Liver (tissue), 3 donors: Measurements from ENCODE around the gene UVSSA.

Experiments used
- EGR1 ChIP-seq, 2 donors: IDR thresholded peaks; 2 replicates each; pipeline ENCODE4 v1.6.1; 2016 to 2018; ENCODE audit warnings: antibody characterized with exemption in 2 of 2, low read depth in 2 of 2
- FOXA2 ChIP-seq: IDR thresholded peaks from 2 replicates; pipeline ENCODE4 v1.6.1; 2016; ENCODE audit warnings: antibody characterized with exemption
- GABPA ChIP-seq, 2 donors: IDR thresholded peaks in 1 of 2; conservative IDR thresholded peaks in 1 of 2; 2 replicates each; pipeline ENCODE4 v1.6.1; 2016; ENCODE audit warnings: antibody characterized with exemption in 2 of 2, mild to moderate bottlenecking in 1 of 2, moderate library complexity in 1 of 2
- HNF4G ChIP-seq: IDR thresholded peaks from 2 replicates; pipeline ENCODE4 v1.6.1; 2016; ENCODE audit warnings: antibody characterized with exemption
- NR2F2 ChIP-seq: IDR thresholded peaks from 2 replicates; pipeline ENCODE4 v1.6.1; 2016; ENCODE audit warnings: antibody characterized with exemption
- RAD21 ChIP-seq, 2 donors: IDR thresholded peaks; 2 replicates each; pipeline ENCODE4 v1.6.1; 2016; ENCODE audit warnings: antibody characterized with exemption in 2 of 2, mild to moderate bottlenecking in 2 of 2
- SP1 ChIP-seq: IDR thresholded peaks from 2 replicates; pipeline ENCODE4 v1.6.1; 2018; ENCODE audit warnings: antibody characterized with exemption, mild to moderate bottlenecking
- TAF1 ChIP-seq: conservative IDR thresholded peaks from 2 replicates; pipeline ENCODE4 v1.6.1; 2016; ENCODE audit warnings: antibody characterized with exemption, mild to moderate bottlenecking
- YY1 ChIP-seq: IDR thresholded peaks from 2 replicates; pipeline ENCODE4 v1.6.1; 2016; ENCODE audit warnings: antibody characterized with exemption, mild to moderate bottlenecking
- TF ChIP-seq, protein P1 (sequence below): fragments of 150-350 bp; IDR thresholded peaks from 2 replicates; pipeline ENCODE4 v1.5.1; 2017; ENCODE audit warnings: improper control_type of control experiment, low read depth, low read length; ENCODE audit not compliant: missing input control
- TF ChIP-seq, protein P2 (sequence below): IDR thresholded peaks from 2 replicates; pipeline ENCODE4 v1.6.1; 2016; ENCODE audit warnings: antibody characterized with exemption, mild to moderate bottlenecking
- TF ChIP-seq, protein P3 (sequence below): IDR thresholded peaks from 2 replicates; pipeline ENCODE4 v1.6.1; 2016; ENCODE audit warnings: antibody characterized with exemption
- TF ChIP-seq, protein P4 (sequence below): IDR thresholded peaks from 2 replicates; pipeline ENCODE4 v1.6.1; 2016; ENCODE audit warnings: antibody characterized with exemption
- donor health status: healthy.
- donor health status: healthy.

DNA sequence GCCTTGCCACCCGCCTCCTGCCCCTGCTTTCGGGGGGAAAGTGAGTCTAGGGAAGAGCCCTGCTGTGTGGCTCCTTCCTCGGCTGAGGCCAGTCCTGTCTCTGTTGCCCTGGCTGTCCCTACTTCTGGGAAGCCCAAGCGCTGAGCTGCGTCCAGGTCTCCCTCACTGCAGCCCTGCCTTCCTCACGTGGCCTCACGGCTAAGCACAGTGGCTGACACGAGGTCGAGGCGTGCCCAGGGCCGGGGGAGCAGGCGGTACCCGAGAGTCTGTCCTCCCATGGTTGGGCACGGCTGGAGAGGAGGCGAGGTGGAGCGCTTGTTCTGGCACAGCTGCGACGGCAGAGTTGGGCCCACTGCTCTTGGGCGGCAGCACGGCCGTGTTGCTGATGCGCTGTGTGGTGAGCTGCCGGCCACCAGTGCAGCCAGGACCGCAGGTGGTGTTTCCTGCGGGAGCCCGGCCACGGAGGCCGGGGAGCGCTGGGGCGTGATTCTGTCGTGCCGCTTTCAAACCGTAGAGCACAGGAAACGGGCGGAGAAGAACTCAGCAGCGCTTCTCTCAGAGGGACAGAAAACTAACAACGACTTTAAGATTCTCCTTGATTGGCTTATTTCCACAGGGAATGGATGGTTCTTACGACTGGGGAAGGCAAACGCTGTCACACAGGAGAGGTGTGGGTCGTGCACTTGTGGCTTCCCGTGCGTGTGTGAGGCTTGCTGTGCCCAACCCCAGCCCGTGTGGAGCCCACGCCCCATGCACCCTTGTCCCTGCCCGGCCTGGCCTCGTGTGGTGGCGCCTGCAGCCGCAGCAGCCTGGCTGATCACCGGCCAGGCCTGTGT lies 36.0 kb upstream of the UVSSA start:
- TF ChIP-seq, protein P1, sequence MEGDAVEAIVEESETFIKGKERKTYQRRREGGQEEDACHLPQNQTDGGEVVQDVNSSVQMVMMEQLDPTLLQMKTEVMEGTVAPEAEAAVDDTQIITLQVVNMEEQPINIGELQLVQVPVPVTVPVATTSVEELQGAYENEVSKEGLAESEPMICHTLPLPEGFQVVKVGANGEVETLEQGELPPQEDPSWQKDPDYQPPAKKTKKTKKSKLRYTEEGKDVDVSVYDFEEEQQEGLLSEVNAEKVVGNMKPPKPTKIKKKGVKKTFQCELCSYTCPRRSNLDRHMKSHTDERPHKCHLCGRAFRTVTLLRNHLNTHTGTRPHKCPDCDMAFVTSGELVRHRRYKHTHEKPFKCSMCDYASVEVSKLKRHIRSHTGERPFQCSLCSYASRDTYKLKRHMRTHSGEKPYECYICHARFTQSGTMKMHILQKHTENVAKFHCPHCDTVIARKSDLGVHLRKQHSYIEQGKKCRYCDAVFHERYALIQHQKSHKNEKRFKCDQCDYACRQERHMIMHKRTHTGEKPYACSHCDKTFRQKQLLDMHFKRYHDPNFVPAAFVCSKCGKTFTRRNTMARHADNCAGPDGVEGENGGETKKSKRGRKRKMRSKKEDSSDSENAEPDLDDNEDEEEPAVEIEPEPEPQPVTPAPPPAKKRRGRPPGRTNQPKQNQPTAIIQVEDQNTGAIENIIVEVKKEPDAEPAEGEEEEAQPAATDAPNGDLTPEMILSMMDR, result no peak
- no peak for TF ChIP-seq RAD21 (IDR thresholded peaks at IDR 0.05)
- TF ChIP-seq, protein P2, sequence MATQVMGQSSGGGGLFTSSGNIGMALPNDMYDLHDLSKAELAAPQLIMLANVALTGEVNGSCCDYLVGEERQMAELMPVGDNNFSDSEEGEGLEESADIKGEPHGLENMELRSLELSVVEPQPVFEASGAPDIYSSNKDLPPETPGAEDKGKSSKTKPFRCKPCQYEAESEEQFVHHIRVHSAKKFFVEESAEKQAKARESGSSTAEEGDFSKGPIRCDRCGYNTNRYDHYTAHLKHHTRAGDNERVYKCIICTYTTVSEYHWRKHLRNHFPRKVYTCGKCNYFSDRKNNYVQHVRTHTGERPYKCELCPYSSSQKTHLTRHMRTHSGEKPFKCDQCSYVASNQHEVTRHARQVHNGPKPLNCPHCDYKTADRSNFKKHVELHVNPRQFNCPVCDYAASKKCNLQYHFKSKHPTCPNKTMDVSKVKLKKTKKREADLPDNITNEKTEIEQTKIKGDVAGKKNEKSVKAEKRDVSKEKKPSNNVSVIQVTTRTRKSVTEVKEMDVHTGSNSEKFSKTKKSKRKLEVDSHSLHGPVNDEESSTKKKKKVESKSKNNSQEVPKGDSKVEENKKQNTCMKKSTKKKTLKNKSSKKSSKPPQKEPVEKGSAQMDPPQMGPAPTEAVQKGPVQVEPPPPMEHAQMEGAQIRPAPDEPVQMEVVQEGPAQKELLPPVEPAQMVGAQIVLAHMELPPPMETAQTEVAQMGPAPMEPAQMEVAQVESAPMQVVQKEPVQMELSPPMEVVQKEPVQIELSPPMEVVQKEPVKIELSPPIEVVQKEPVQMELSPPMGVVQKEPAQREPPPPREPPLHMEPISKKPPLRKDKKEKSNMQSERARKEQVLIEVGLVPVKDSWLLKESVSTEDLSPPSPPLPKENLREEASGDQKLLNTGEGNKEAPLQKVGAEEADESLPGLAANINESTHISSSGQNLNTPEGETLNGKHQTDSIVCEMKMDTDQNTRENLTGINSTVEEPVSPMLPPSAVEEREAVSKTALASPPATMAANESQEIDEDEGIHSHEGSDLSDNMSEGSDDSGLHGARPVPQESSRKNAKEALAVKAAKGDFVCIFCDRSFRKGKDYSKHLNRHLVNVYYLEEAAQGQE, result no peak
- TF ChIP-seq SP1, result no peak
- no peak for TF ChIP-seq NR2F2
- TF ChIP-seq, protein P3, sequence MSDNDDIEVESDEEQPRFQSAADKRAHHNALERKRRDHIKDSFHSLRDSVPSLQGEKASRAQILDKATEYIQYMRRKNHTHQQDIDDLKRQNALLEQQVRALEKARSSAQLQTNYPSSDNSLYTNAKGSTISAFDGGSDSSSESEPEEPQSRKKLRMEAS, result no peak
- no peak for TF ChIP-seq YY1
- TF ChIP-seq EGR1 (IDR thresholded peaks at IDR 0.05; ENCODE audit: low read depth in 2 of 2), result no peak
- TF ChIP-seq FOXA2, result no peak
- no peak for TF ChIP-seq HNF4G
- TF ChIP-seq TAF1, result no peak
- TF ChIP-seq, protein P4, sequence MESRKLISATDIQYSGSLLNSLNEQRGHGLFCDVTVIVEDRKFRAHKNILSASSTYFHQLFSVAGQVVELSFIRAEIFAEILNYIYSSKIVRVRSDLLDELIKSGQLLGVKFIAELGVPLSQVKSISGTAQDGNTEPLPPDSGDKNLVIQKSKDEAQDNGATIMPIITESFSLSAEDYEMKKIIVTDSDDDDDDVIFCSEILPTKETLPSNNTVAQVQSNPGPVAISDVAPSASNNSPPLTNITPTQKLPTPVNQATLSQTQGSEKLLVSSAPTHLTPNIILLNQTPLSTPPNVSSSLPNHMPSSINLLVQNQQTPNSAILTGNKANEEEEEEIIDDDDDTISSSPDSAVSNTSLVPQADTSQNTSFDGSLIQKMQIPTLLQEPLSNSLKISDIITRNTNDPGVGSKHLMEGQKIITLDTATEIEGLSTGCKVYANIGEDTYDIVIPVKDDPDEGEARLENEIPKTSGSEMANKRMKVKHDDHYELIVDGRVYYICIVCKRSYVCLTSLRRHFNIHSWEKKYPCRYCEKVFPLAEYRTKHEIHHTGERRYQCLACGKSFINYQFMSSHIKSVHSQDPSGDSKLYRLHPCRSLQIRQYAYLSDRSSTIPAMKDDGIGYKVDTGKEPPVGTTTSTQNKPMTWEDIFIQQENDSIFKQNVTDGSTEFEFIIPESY, result no peak
- TF ChIP-seq GABPA (IDR thresholded peaks at IDR 0.05 in 1 of 2, conservative IDR thresholded peaks at IDR 0.05 in 1 of 2), result no peak
